HepG2 (cell line): ENCODE measurements around the gene G6PC3. TPM values are rescaled to one million over a fixed set of nuclear protein-coding genes. Genes with fewer than 3 reads are reported as not detected.
A peak's percentile ranks its signal among the peaks of the same experiment; 100 is the strongest.

Experiments used
- AGO2 ChIP-seq: fragments of 200-400 bp; formaldehyde crosslinking; optimal IDR thresholded peaks from 2 replicates; pipeline ENCODE3; 2017; ENCODE audit warnings: mild to moderate bottlenecking, low read depth, low read length, moderate library complexity
- EP300 ChIP-seq, 3 experiments: sonication (generic) in 1 of 3; formaldehyde crosslinking in 1 of 3; IDR thresholded peaks; 2 replicates each; pipeline versions ENCODE4 v1.5.1 to v1.6.1; 2011 to 2020; ENCODE audit warnings: low read depth in 2 of 3, low read length in 2 of 3, borderline replicate concordance in 1 of 3, improper control_type of control experiment in 1 of 3, mild to moderate bottlenecking in 1 of 3, missing genetic modification reagents in 1 of 3, moderate library complexity in 1 of 3
- HBP1 ChIP-seq: IDR thresholded peaks from 2 replicates; pipeline ENCODE4 v1.6.1; 2016; ENCODE audit warnings: low read depth, control low read depth
- MATR3 ChIP-seq: sonication (generic); formaldehyde crosslinking; IDR thresholded peaks from 2 replicates; pipeline ENCODE4 v1.4.0; 2020; ENCODE audit warnings: missing genetic modification reagents
- MAX ChIP-seq: IDR thresholded peaks from 2 replicates; pipeline ENCODE4 v1.6.1; 2012; ENCODE audit warnings: inconsistent platforms
- NFKB2 ChIP-seq: sonication (generic); formaldehyde crosslinking; IDR thresholded peaks from 2 replicates; pipeline ENCODE4 v1.4.0; 2020; ENCODE audit warnings: missing genetic modification reagents, borderline replicate concordance
- PRDM15 ChIP-seq: sonication (generic); formaldehyde crosslinking; IDR thresholded peaks from 2 replicates; pipeline ENCODE4 v1.4.0; 2020; ENCODE audit warnings: missing genetic modification reagents
- SMAD9 ChIP-seq: sonication (generic); formaldehyde crosslinking; IDR thresholded peaks from 2 replicates; pipeline ENCODE4 v1.5.1; 2020; ENCODE audit warnings: mild to moderate bottlenecking, missing genetic modification reagents
- SP2 ChIP-seq: sonication (generic); formaldehyde crosslinking; IDR thresholded peaks from 2 replicates; pipeline ENCODE4 v1.5.1; 2020; ENCODE audit warnings: mild to moderate bottlenecking, missing genetic modification reagents
- TFAP4 ChIP-seq: sonication (generic); IDR thresholded peaks from 2 replicates; pipeline ENCODE4 v1.6.1; 2016; ENCODE audit warnings: low read depth, borderline replicate concordance
- TSC22D2 ChIP-seq: sonication (generic); formaldehyde crosslinking; IDR thresholded peaks from 2 replicates; pipeline ENCODE4 v1.5.1; 2020; ENCODE audit warnings: missing genetic modification reagents, mild to moderate bottlenecking, borderline replicate concordance
- XRCC5 ChIP-seq: fragments of 200-400 bp; formaldehyde crosslinking; optimal IDR thresholded peaks from 2 replicates; pipeline ENCODE3; 2017; ENCODE audit warnings: mild to moderate bottlenecking, low read length
- ZBTB38 ChIP-seq: sonication (generic); formaldehyde crosslinking; IDR thresholded peaks from 2 replicates; pipeline ENCODE4 v1.5.1; 2020; ENCODE audit warnings: mild to moderate bottlenecking, missing genetic modification reagents
- ZIK1 ChIP-seq: sonication (generic); formaldehyde crosslinking; IDR thresholded peaks from 2 replicates; pipeline ENCODE4 v1.5.0; 2020; ENCODE audit warnings: mild to moderate bottlenecking, low read depth, missing genetic modification reagents, borderline replicate concordance
- ZNF205 ChIP-seq: IDR thresholded peaks from 2 replicates; pipeline ENCODE4 v1.6.1; 2018; ENCODE audit warnings: missing biosample characterization, missing genetic modification reagents
- ZNF224 ChIP-seq: sonication (generic); formaldehyde crosslinking; IDR thresholded peaks from 2 replicates; pipeline ENCODE4 v1.5.0; 2020; ENCODE audit warnings: mild to moderate bottlenecking, missing genetic modification reagents
- ZNF382 ChIP-seq: sonication (generic); formaldehyde crosslinking; IDR thresholded peaks from 2 replicates; pipeline ENCODE4 v1.5.0; 2020; ENCODE audit warnings: missing genetic modification reagents, mild to moderate bottlenecking, borderline replicate concordance
- ZNF431 ChIP-seq: sonication (generic); formaldehyde crosslinking; IDR thresholded peaks from 2 replicates; pipeline ENCODE4 v1.9.0; 2022; ENCODE audit warnings: missing genetic modification reagents, low read depth, mild to moderate bottlenecking, borderline replicate concordance
- polyA plus RNA-seq, 8 experiments: library from polyadenylated mRNA; depleted of rRNA in 3 of 8; stranded (reverse) in 7 of 8; unstranded in 1 of 8; fragments of >200 nt; fragmentation: Illumina TruSeq in 4 of 8; extraction: Trizol in 4 of 8; gene quantifications; 2 replicates each; pipeline versions ENCODE4 v1.2.1 to v1.2.3, GENCODE V29; 2011 to 2016; ENCODE audit warnings: low read depth in 4 of 8, missing spikeins in 1 of 8, mixed read lengths in 1 of 8; ENCODE audit not compliant: insufficient read depth in 1 of 8
- total RNA-seq, 5 experiments: library from RNA; depleted of rRNA; stranded (reverse); fragments of >200 nt; fragmentation: Illumina TruSeq; extraction: Trizol; gene quantifications; 2 replicates each; pipeline ENCODE4 v1.2.3, GENCODE V29; 2016; ENCODE audit warnings: low read depth in 1 of 5

The G6PC3 gene
- total and polyA plus RNA-seq, 2 of the 13 experiments (the other 11 are each of a cell fraction or from before 2014, with no cell fraction given): 38.5 to 75.8 TPM

- TF ChIP-seq TSC22D2 (CRISPR knock-in tag) (no peak), ZNF382 (CRISPR knock-in tag) (no peak), ZNF431 (CRISPR knock-in tag) (no peak), ZIK1 (CRISPR knock-in tag) (no peak), ZBTB38 (peak; percentile 94), MATR3 (CRISPR knock-in tag) (no peak), HBP1 (CRISPR knock-in tag) (0 out of 2 replicates have a peak, but pooled peaks have one; percentile 63), MAX (peak; percentile 24; the same call in 1 of the 2 replicates), PRDM15 (CRISPR knock-in tag) (no peak), SP2 (CRISPR knock-in tag) (no peak), TFAP4 (no peak), ZNF205 (CRISPR knock-in tag) (peak; percentile 43; the same call in 1 of the 2 replicates), EP300 (IDR thresholded peaks at IDR 0.05; ENCODE audit: low read depth in 2 of 2, low read length in 2 of 2) (0 out of 4 replicates have a peak, but pooled peaks of 1 of the 2 experiments have one; percentile 15), EP300 (CRISPR knock-in tag; IDR thresholded peaks at IDR 0.05; ENCODE audit: borderline replicate concordance) (no peak), ZNF224 (no peak), NFKB2 (CRISPR knock-in tag) (peak; percentile 19; the same call in 1 of the 2 replicates), SMAD9 (CRISPR knock-in tag) (no peak), XRCC5 (peak; percentile 14), AGO2 (peak; percentile 90)
These were observed 16.1 kb downstream of the G6PC3 start (continued) for GRCh38 chr17:44086364-44087311.
